CD1c-positive myeloid dendritic cell (primary cell): ENCODE results near the gene PRPF40A.

Source experiments
- DNase-seq: peaks from one replicate; pipeline ENCODE4 v3.0.0-alpha.2; 2016; ENCODE audit errors: extremely low spot score

PRPF40A gene

GRCh38 chr2:152618193-152618564 lies 99.1 kb downstream of the PRPF40A start:
- DNase-seq: no peak

- DNase-seq: no peak
Observed at GRCh38 chr2:152617456-152618192, 99.6 kb downstream of the PRPF40A start.

- DNase-seq: no peak
Observed at GRCh38 chr2:152615177-152615576, 102.1 kb downstream of the PRPF40A start.

GRCh38 chr2:152613235-152613634 lies 104.0 kb downstream of the PRPF40A start:
- DNase-seq: peak; percentile 58

- DNase-seq: peak; percentile 93
Observed at GRCh38 chr2:152611458-152612231, 105.6 kb downstream of the PRPF40A start.

- DNase-seq: no peak
Observed at GRCh38 chr2:152609699-152610098, 107.6 kb downstream of the PRPF40A start.

- no peak for DNase-seq
Observed at GRCh38 chr2:152609154-152609553, 108.1 kb downstream of the PRPF40A start.

- DNase-seq: no peak
Observed at GRCh38 chr2:152607793-152608300, 109.4 kb downstream of the PRPF40A start.

- no peak for DNase-seq
Observed at GRCh38 chr2:152606941-152607340, 110.3 kb downstream of the PRPF40A start.

- DNase-seq: no peak
Observed at GRCh38 chr2:152606081-152606480, 111.2 kb downstream of the PRPF40A start.

GRCh38 chr2:152603166-152603565 lies 114.1 kb downstream of the PRPF40A start:
- no peak for DNase-seq

GRCh38 chr2:152602750-152603149 lies 114.5 kb downstream of the PRPF40A start:
- DNase-seq: no peak
